Right hindlimb (tissue), 1 donor: ENCODE measurements around the gene CORO6.

Source experiments
- DNase-seq: peaks from one replicate; pipeline ENCODE4 v3.0.0-alpha.2; 2018

The CORO6 gene

DNA sequence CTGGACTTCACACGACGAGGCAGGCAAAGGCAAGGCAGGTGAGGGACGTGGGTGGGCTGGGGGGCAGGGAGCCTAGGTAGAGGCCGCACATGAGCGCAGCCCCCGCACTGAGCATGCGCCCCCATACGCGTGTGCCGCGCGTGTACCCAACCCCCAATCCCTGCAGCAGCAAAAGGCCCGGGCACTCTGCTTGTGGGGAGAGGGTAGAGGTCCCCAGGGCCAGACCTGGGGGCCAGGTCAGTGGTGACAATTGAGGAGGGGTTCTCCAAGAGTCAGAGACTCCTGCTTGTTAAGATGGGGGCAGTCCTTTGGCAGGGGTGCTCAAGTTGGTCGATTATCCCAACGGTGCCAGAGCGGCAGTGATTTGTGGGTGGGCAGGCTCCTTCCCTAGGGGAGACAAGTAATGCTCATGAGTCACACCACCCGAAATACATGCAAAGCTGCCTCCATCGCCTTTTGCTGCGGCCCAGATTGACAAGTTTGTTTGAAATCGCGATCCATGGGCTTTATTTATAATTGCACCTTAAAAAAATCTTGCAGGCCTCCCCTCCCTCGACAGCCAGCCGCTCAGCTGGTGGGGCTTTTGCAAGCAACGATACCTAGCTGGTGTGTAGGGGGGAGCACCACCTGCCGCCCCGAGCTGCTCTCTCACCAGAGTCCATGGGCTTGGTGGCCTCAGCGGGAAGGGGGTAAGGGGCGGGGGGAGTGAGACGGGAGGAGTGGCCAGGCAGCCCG lies 32.1 kb downstream of the CORO6 start:
- DNase-seq: peak; percentile 55

DNA sequence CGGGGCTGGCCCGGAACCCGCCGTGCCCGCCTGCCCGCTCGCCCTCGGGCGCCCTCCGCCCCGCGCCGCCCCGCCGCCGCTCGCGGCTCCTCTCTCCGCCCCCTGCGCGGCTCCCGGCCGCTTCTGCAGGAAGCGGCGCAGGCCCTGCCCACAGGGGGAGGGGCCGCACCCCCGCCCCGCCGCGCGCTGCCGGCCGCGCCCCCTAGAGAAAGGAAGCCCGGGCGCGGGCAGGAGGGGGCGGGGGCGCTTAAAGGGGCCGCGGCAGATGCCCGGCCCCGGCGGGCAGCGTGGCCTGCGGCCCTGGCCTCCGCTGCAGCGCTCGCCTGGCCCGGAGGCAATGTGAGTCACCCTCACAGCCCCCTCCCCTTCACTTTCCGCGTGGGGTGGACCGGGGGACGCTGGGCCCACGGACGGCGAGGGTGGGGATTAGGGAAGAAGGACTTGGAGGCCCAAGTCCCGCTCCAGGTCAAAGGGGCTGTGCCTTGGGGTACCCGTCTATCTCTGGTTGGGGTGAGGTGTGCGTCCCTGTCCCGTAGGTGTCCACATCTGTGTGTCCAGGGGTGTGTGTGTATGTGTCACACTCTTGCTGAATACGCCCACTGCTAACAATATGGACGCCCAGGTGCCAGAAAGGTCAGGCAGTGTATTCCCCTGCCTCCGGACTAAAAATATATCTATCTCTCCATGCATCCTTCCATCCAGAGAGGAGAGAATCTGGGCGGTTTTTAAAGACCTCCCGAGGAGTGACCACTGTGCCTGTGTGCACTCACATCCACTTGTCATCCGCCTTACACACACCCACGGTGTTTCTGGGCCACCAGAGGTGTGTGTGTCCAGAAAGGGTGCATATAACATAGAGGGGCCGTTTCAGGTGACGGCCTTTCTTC lies 32.9 kb downstream of the CORO6 start, which contains the start of gene GIT1:
Gene GIT1, minus strand, starts transcription at position 125 of the 887 bp plus-strand sequence. CDS start 270 bp downstream, outside the sequence.
- peak; percentile 90 for DNase-seq

DNA sequence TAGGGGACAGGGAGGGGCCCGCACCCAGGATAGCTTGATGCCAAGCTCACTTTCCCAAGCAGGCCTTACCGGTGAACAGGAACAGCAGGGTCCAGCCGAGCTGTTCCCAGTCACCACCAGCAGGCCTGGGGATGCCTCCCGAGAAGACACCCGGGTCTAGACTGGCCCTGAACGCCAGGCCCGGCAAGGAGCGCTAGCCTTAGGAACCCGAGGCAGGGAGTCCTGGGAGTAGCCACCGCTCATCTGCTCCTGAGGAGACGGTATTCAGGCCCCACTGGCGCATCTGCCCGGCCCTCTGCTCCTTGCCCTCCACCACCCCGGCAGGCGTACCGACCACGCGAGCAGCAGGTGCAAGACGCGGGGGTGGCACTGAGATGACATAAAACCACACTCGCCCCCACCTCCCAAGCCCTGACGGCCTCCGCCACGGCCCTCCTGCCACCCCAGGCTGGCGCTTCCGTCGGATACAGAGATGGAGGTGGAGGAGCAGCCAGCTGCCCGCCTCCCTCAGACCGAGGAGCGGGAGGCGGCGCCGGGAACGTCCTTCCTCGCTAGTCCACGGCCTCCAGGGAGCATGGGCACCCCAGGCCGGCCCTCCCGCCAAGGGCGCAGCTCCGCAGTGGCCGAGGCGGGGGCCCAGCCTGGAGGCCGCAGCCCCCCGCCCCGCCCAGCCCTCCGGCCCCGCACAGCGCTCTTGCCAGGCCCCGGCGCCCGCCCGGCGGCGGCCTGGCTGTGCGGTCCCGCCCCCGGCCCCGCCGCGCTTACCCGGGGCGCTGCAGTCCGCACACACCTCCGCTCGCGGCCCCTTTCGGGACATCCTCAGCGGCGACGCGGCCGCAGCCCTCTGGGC lies 33.9 kb downstream of the CORO6 start:
- DNase-seq: peak; percentile 45

DNA sequence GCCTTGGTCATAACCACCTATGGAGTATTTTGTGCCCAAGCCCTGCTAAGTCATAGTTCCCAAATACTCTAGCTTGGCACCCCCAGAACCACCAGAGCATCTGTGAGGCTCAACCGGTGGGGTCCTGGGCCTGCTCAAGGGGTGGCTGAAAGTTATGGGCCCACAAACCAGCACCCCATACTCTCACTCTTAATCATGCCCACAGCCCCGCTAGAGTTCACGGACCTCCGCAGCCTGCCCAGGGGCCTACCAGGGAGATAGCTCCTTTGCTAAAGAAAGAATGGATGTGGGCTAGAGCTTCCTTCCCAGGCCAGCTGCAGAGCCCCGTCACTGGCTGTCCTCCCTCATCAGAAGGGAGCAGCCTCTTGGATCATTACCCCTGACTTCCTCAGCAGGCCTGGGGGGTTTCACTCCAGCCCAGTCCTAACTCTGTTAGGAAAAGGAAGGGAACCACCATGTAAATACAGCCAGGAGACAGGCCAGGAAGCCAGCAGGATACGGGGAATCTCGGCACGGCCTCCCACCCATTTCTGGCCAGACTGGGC lies 34.6 kb downstream of the CORO6 start:
- peak; percentile 25 for DNase-seq

DNA sequence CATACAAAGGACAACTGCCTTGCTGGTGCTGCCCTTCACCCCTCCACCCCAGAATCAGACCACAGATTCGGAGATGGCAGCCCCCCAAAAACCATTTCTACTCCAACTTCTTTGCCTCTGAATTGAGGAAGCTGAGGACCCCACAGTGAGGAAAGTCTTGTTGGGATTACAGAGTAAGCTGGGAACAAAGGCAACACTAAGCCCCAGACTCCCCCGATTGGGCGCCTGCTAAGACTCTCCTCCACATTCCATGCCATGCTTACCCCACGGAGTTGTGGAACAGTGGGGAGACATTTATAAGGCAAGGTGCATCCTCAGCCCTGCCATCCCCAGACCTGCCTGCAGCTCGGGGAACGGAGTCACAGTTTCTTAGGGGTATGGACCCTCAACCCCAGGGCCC lies 35.1 kb downstream of the CORO6 start:
- no peak for DNase-seq

DNA sequence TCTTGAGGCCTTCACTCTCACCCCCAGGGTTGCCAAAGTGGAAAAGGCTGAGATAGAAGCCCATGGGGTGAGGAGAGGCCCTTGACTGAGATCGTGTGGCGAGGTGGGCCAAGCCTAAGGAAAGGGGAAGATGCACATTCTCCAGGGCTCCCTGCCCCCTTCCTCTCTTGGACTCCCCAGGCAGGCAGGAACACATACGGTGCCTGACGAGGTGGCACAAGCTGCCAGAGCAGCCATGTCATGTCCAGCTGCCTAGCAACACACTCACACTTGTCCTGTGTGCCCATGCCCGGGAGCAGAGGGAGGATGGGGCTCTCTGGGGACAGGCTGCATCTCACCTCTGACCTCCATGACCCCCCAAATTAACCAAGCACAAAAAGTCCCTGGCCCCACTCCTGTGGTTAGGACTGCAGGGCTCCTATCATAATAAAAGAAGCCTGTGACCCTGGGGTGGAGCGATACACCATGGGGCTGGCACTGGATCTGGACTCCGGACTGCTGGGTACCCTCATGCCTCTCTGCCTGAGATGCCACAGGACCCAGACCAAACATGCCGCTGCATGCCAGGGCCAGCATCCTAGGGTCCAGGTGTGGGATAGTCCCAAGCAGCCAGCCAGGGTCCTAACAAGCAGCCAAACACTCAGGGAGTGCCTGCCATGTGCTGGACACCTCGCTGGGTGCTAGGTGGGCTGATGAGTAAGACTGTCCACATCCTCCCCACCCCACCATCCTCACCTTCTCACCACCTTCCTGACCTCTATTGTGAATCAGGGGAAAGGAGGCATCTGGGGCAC lies 35.8 kb downstream of the CORO6 start:
- peak; percentile 17 for DNase-seq

DNA sequence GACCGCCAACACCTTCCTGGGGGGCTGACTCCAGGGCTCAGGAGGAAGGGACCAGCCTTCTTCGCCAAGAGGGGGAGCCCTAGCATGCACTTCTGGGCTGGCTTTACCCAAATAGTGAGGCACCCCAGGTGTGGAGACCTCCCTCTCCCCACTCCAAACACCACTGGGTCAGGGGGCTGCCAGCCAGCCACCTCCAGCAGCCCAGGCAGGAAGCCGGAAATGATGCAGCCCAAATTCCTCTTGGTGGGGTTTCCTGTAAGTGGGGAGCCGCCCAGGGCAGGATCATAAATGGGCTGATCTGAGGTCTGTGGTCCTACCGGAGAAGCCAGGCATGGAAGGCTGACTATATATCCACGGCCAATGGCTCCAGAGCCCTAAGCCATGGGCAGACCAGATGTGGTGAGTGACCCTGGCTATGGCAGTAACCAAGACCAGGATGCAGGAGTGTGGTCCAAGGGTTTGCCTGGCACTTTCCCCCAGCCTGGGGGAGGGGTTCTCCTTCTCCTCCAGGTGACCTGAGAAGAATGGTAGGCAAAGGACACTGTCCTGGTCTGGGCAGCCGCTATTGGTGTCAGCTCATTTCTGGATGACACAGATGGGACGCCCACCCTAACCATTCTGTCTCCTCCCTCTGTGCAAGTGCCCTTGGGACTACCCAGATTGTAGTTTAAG lies 37.5 kb downstream of the CORO6 start:
- DNase-seq: peak; percentile 29

DNA sequence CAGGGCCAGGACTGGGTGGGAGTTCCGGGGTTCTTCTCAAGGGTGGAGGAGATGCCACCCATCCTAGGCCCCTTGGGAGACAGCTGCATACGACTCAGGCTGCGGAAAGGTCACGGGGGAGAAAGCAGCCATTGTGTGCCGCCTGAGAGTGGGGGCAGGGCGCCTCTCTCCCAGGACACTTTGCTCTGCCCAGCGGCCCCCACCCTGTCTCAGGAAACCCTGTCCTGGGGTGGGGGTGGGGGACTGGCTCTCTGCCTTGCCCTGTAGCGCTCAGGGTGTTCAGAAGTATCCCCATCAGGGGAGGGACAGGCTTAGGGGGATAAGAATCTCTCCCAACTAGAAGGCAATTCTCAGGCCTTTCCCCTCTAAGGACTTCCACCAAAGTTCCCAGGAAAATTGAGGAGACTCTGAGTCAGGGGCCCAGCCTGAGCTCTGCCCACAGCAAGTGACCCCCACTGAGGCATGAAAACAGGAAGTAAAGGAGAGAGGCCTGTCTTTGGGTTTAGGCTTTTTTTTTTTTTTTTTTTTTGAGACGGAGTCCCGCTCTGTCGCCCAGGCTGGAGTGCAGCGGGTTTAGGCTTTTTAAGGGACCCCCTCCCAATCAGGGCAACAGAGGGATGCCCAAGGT lies 38.1 kb downstream of the CORO6 start:
- peak; percentile 23 for DNase-seq

DNA sequence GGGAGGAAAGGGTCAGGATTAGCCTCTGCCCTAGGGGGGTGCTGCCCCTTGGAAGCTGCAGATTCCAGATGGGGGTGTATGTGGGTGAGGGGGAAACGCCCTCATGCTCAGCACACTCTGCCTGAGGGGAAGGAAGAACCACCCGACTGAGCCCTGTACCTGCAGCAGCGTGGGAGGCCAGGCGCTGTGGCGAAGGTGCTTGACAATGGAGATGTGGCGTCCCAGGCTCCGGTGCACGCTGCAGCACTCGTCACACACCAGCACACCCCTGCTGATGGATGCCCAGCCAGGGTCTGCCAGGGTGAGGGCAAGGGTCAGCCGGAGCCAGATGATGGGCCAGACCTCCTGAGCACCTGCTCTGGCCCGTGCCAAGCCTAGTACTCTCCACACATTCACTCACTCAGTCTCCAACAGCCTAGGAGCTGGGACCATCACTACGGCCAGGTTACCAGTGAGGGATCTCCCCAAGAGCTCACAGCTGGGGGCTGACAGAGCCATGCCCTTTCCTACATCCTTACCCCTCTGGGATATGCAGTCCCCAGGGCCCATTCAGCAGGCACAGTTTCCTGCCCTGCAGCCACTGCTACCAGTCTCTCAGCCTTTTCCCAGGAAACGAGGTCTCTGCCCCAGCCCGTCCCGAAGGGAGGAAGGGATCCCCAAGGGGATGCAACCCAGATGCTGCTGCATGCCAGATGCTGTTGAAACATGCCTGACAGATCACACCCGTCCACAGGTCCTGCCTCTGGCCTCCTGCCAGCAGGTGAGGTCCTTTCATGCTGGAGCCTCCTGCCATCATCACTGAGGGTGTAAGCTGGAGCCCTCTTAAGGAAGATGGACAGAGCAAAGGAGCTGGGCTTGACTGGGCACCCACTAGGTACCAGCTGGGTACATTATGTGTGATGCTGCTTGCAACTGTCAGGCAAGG lies 39.1 kb downstream of the CORO6 start:
- no peak for DNase-seq

DNA sequence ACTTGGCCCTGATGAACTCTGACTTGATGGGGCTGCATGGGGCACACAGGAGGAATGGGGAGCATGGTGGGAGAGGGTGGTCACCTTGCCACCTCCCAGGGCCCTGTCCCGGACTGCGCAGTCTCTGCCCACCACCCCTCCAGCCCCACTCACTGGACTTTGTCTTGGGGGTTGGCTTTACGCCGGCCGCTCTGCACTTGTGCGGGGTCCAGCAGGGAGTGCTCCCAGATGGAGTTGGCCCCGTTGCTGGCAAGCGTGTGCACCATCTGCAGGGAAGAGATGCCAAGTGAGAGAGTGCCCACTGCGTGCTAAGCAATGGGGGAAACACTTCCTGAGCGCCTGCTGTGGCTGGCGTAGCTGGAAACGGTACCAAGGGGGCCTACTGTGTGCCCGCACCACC lies 39.9 kb downstream of the CORO6 start:
- DNase-seq: peak; percentile 28

DNA sequence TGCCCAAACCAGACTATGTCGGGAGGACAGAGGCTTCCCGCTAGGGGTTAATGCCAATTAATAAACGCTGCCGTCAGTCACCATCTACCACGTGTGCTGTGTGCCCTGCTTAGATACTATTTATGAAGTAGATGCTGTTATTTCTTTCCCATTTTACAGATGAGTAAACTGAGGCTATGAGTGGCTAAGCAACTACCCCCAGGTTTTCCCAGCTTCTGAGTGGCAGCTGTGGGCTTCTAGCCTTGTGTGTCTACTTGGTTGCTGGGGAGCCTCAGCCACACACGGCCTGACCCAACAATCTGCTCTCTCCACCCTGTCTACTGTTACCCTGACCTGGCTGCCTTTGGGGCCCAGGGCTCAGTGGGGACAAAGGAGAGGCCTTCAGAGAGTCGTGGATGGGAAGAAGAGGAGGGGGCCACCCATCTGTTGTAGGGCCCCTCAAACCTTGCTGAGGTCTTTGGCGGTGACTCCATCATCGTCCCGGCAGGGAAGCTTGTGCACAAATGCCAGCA lies 40.4 kb downstream of the CORO6 start:
- DNase-seq: peak; percentile 17

DNA sequence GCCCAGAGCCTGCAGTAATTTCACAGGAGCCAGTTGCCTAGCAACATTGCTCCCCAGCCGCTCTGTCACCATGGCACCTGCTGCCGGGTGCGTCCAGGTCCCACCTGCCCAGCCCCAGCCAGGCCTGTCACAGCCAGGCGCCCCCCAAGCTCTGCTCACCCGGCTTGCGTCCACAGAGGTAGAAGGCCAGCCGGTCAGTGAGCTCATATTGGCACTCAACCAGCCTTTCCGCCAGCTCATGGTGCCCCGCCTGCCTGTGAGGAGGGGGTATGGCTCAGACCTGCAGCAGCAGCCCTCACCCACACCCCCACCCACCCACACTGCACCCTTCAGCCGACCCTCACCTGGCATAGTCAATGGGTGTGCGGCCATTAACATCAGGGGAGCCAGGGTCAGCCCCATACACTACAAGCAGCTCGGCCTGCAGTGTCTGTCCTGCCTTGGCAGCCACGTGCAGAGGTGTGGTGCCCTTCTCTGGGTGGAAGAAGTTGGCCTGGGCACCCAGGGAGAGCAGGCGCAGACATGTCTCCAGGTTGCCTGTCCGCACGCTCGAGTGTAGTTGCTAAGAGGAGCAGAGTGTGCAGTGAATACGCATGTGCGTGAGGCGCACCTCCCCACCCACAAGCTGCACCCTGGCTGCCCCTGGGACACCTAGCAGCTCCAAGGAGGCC lies 41.0 kb downstream of the CORO6 start:
- peak; percentile 19 for DNase-seq

DNA sequence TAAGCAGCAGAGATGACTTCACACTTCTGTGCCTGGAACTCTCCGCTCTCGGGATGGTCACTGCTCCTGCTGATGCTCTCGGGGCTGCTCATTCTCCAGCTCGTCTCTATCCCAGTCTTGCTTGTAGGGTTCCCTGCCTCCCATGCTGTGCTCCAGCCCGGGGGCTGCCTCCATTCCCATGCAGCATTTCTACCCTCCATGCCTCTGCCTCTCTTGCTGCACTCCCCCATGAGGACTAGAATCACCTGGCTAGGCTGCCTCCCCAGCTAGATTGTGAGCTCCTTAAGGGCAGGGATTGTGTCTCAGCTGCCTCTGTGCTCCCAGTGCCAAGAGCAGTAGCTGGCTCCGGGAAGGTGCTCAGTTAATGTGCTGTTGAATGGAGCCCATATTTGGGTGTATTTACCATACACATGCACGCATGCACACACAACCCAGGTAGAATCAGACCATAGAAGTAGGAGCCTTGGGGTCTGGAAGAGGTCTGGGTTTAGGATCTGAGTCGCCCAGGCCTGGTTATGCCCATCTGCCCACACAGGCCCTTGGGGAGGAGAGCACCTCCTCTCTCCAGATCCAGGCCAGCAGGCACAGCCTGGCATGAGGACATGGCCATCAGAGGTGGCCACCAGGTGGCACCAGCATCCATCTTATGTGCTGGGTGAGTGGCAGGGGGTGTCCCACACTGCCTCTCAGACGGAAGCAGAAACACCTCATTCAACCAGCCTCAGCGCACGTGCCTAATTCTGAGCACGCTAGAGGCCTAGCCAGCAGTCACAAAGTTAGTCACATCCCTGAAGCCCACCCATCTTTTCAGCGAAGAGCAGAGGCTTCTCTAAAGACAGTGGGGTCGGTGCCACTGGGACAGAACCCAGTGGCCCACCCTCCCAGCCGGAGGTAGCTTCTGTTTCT lies 42.6 kb downstream of the CORO6 start:
- DNase-seq: peak; percentile 84

DNA sequence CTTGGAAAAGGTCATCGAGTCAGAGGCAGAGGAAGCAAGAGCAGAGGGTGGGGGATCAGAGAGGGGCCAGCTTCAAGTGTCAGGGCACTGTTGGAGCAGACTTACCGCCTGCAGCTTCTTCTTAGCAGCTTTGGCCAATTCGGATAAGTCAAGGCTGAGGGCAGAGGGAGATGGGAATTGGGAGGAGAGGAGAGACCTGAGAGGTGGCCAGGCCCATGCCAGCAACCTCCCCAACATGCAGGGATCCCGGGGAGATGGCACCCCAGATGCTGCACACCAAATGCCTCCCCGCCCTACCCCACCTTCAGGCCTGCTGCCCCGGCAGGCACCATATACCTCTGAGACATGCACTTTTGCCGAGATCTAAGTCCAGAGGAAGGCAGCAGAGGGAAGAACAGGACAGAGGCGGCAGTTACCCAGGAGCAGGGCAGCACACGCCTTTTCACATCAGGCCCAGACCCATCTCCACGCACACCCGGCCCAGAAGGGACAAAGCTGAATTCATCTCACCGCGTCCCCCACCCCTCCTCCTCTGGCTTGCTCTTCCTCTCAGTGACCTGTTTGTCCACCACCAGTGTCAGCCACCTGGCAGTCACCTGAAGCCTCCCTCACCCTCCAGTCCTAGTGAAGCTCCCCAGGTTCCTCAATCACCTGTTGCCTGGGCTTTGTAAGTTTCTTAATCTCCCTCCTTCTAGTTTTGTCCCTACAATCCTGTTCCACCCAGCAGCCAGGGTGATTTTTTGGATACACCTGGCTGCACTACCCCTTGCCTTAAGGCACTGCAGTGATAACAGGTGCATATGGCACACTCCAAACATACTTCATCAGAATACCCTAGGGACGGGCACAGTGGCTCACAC lies 43.9 kb downstream of the CORO6 start:
- no peak for DNase-seq

DNA sequence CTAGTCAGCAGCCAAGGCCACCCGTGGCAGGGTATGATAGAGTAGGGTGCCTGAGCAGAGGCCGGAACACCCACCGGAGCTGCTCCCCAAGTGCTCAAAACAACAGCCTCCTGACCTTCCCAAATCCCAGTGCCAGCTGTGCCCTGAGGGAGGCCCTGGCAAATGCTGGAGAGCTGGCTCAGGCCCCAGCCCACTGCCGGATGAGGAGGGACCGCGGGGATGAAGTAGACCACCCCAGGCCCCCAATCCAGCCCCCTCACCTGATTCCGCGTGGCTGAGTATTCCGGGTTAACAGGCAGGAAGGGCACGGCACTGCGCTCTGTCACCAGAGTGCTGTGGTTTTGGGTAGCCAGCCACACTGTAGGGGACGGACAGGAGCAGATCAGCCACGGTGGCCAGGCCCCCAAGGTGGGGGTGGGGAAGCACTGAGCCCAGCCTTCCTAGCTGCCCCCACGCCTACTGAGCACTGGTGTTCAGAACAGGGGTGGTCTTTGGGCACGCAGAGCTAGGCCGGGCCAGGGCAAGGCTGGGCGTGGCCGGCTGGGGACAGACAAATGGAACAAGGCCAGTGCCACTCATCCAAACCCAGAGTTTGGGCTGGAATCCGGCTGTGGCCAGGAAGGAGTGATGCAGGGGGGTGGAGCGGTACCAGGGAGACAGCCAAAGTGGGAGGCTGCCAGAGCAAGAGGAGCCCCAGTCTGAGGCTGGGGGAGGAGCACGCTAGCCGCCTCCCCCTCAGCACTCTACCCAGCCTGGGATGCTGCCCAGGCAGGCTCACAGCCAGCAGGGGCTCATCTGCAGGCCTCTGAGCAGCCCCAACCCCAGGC lies 45.1 kb downstream of the CORO6 start:
- DNase-seq: peak; percentile 85

DNA sequence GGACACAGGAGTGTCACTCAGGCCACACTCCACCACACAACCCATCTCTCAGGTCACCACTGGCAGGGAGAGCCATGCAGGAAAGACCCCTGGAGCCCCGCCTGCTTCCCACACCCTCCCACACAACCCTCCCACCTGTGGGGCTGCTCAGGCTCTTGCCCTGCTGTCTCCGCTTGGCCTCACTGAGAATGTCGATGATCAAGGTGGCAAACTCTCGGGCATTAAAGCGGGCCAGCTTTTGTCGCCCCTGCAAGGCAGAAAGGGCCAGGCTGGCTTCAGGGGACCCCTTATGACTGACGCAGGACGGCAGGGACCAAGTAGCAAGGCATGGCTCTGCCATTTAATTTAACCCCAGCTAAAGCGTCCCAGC lies 45.7 kb downstream of the CORO6 start:
- peak; percentile 18 for DNase-seq
